Immature natural killer cell (primary cell): ENCODE measurements around the gene SETD3. TPM values are rescaled to one million over a fixed set of nuclear protein-coding genes. Genes with fewer than 3 reads are reported as not detected.

Experiments used
- DNase-seq, 3 donors: peaks; one replicate each; pipeline ENCODE4 v3.0.0; 2022; ENCODE audit warnings: mixed read lengths in 1 of 3
- H3K27ac Mint-ChIP-seq, 6 donors: one replicate each; pipeline ENCODE4 v1.8.0; 2020; ENCODE audit warnings: mixed read lengths in 6 of 6, mild to moderate bottlenecking in 5 of 6, inconsistent platforms in 4 of 6, moderate library complexity in 3 of 6
- H3K27me3 Mint-ChIP-seq, 3 donors: one replicate each; pipeline ENCODE4 v1.8.0; 2020 to 2021; ENCODE audit warnings: low read depth in 3 of 3, mild to moderate bottlenecking in 3 of 3, mixed read lengths in 3 of 3, moderate library complexity in 3 of 3, inconsistent platforms in 1 of 3
- H3K36me3 Mint-ChIP-seq, 3 donors: one replicate each; pipeline ENCODE4 v1.8.0; 2020; ENCODE audit warnings: mixed read lengths in 3 of 3, inconsistent platforms in 2 of 3, mild to moderate bottlenecking in 2 of 3
- H3K4me1 Mint-ChIP-seq, 2 donors: one replicate each; pipeline ENCODE4 v1.8.0; 2020; ENCODE audit warnings: inconsistent platforms in 2 of 2, mild to moderate bottlenecking in 2 of 2, mixed read lengths in 2 of 2, moderate library complexity in 1 of 2
- H3K4me3 Mint-ChIP-seq, 5 donors: one replicate each; pipeline ENCODE4 v1.8.0; 2020; ENCODE audit warnings: mild to moderate bottlenecking in 5 of 5, mixed read lengths in 5 of 5, inconsistent platforms in 3 of 5, moderate library complexity in 3 of 5
- H3K9me3 Mint-ChIP-seq, 6 donors: one replicate each; pipeline ENCODE4 v1.8.0; 2020; ENCODE audit warnings: mild to moderate bottlenecking in 6 of 6, mixed read lengths in 6 of 6, inconsistent platforms in 4 of 6, moderate library complexity in 3 of 6
- polyA plus RNA-seq, 3 donors: library from polyadenylated mRNA; unstranded; fragments of 300-500 nt; fragmentation: Illumina TruSeq; gene quantifications; one replicate each; pipeline ENCODE4 v1.2.3, GENCODE V29; 2021

Gene SETD3
- polyA plus RNA-seq: 100 to 1,000 TPM in 1 of 3 donors, 10 to 100 TPM in 2; 60.8 to 112 (median 66.5) TPM

DNA sequence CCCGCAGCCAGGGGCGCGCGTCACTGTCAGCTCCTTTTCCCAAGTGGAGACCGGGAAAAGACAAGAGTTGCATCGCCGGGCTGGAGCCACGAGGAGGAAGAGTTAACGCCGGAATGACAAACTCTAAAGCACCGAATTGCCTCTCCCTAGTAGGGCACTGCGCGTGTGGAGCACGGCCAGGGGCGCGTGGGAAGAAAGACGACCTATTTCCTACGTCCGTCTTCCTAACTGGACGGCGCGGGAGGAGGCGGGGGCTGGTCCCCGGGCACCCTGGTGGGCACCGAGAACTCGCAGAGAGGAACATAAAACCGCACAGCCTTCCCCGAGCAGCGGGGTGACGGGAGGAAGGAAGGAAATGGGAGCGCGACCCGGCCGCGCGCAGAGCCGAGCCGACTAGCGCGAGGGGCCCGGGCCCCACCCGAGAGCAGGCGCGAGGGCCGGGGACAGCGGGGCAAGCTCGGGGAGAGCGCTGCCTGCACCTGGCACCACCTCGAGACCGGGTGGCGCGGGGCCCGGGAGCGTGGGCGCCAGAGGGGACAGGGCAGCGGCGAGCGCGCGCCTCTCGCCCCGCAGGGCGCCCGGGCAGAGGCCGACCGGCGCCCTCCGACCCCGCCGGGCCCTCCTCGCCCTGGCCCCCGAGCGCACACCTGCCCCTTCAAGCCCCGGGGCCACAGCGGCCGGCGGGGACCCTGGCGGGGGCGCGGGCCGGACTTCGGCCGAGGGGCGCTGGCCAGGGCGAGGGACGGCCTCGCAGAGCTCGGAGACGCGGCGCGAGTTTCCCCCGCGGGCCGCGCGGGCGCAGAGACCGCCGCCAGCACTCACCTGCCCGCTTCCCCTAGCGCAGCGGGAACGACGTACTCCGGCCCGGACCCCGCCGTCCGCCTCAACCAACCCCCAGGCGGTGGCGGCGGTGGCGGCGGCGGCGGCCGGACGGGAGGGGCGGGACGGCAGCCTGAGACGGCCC, at the start of gene SETD3:
SETD3 (minus strand) TSS at position 954 of the 964 bp plus-strand sequence. CDS start 15,054 bp downstream, outside the sequence.
- Mint-ChIP-seq H3K4me3 (peak within 1 kb of the TSS; percentile 93 to 100 (median 99)), H3K27me3 (peaks cover 6 to 17% (median 9%) of the 10 kb centered on the region in 3 donors), H3K9me3 (no peaks in the 10 kb centered on the region), H3K4me1 (peaks cover 73 to 88% of the 10 kb centered on the region in 2 donors), H3K36me3 (no peaks in the 10 kb centered on the region), H3K27ac (peak within 1 kb of the TSS; percentile 96 to 98 (median 98))
- DNase-seq: peak in 2 of 3 donors; percentile 27 to 30

DNA sequence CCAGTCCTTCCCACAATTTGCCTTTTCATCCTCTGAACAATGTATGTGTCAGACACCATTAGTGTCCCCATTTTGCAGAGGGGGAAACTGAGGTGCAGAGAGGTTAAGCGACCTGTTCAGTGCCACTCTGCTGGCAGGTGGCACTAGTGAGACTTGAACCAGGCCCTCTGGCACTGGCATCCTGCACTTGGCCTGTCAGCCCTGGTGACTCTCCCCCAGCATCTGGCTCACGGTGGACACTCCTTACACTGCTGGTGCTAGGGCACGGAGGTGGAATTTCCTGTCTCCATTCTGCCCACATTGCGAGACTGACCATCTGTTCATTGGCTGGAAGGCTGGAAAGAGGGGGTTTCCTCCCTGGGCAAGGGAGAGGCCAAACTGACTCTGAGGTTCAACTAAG, 49.2 kb upstream of the SETD3 start:
- Mint-ChIP-seq H3K36me3 (no peaks in the 10 kb centered on the region), H3K4me1 (no peaks in the 10 kb centered on the region), H3K27ac (no peak overlapping the region), H3K9me3 (no peaks in the 10 kb centered on the region), H3K4me3 (no peak overlapping the region), H3K27me3 (no peaks in the 10 kb centered on the region)
- DNase-seq: no peak

DNA sequence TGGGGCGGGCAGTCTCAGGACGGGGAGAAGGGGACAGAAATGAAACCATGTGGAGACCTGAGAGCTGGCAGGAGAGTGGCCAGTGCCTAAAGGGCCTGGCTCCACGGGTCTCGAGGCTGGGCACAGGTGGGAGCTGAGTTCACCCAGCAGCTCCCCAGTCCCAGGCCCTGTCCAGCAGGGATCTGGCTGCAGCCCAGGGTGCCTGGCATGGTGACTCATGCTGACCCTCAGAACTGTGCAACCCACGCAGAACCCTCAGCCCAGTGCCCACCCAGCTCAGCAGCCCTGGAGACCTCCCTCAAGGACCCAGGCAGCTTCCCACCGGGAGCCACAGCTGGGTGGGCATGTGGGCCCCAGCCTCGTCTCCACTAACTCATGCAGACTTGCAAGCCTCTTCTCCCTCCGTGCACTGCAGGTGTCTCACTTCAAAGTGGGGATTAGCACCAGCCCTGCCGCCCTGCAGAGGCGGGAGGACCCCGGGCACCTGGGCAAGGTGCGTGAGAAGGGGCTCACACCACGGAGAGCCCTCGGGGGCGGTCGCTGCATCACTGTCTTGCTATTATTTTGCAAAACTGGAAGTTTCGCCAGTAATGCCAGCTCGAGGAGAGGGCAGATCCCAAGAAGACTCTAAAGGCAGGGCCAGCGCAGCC, 46.9 kb upstream of the SETD3 start:
- H3K4me1 Mint-ChIP-seq: no peaks in the 10 kb centered on the region
- H3K4me3 Mint-ChIP-seq: no peak overlapping the region
- no peak for DNase-seq
- peaks cover 0 to 2% (median 0%) of the 10 kb centered on the region in 3 donors for H3K27me3 Mint-ChIP-seq
- no peak overlapping the region for H3K27ac Mint-ChIP-seq
- H3K9me3 Mint-ChIP-seq: no peaks in the 10 kb centered on the region
- H3K36me3 Mint-ChIP-seq: no peaks in the 10 kb centered on the region

DNA sequence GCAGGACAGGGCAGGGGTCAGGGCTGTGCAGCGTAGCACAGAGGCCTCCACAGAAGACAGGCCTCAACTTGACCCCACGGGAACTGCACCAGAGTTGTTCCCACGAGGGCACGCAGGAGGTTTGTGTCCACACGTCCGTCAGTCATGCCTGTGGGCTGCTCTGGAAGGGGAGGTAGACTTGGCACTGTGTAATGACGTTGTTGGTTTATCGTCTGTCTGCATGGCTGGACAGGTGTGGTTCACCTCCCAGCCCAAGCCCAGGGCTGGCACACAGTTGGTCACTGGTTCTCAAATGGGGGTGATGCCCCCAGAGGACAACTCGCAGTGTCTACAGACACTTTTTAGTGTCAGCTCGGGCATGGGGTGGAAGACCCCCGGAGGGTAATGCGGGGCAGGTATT, 46.4 kb upstream of the SETD3 start:
- Mint-ChIP-seq H3K4me3 (no peak overlapping the region), H3K4me1 (no peaks in the 10 kb centered on the region), H3K27me3 (peaks cover 0 to 2% (median 0%) of the 10 kb centered on the region in 3 donors), H3K9me3 (no peaks in the 10 kb centered on the region), H3K36me3 (no peaks in the 10 kb centered on the region), H3K27ac (no peak overlapping the region)
- no peak for DNase-seq

DNA sequence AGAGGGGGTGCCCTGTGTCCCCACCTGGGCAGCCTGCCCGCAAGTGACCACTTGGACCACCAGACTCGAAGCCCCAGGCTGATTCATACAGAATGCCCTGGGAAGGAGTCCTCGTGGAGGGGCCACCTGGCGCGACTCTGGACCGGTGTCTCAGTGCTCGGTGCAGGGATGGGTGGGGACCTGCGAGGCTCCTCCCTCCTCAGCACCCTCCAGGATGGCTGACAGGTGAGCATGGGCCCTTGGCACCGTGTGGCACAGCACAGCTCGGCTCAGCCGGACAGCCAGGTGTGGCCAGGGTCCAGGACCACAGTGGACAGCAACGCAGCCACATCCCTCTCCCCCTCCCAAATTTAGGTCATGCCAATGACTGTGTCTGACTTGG, 45.0 kb upstream of the SETD3 start:
- DNase-seq: no peak
- H3K4me3 Mint-ChIP-seq: no peak overlapping the region
- H3K27me3 Mint-ChIP-seq: peaks cover 0 to 3% (median 0%) of the 10 kb centered on the region in 3 donors
- no peaks in the 10 kb centered on the region for H3K9me3 Mint-ChIP-seq
- no peak overlapping the region for H3K27ac Mint-ChIP-seq
- H3K36me3 Mint-ChIP-seq: no peaks in the 10 kb centered on the region
- H3K4me1 Mint-ChIP-seq: no peaks in the 10 kb centered on the region

DNA sequence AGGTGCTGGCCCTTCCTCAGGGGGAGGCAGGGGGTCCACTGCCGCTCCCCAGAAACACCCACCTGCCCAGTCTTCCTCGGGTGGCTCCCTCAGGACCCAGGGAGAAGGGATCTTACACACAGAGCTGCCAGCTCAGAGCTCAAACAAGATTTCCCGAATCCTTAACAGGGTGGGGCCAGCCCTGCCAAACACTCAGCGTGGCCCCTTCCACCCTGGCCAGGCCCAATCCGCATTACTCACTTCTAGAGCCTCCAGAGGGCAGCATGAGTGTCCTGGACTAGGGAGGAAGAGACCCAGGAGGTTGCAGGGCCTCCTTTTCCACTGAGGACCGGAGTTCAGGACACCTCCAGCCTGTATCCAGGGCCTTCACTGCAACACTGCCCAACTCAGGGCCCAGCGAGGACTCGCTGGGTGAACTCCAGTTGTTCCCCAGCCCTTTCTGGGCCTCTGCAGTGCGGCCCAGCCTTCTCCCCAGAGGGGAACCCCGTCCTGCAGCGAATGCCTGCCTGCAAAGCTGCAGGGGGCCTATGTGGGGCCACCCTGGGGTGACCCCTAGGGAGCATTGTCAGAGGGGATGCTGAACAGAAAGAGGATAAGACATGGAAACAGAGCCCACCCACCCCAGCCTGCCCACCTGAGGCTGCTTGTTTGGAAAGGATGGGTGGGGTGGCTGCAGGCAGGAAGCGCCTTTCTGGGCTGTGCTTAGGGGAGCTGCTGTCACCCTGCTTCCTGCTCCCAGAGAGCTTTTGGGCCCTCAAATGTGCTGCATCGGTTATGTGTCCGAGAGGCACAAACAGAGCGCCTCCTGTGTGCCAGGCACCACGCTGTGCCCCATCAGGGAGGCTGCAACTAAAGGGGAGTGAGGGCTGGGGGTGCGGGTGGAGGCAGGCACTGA, 44.4 kb upstream of the SETD3 start:
- H3K4me3 Mint-ChIP-seq: no peak overlapping the region
- H3K9me3 Mint-ChIP-seq: no peaks in the 10 kb centered on the region
- H3K27me3 Mint-ChIP-seq: peaks cover 0 to 3% (median 0%) of the 10 kb centered on the region in 3 donors
- no peak for DNase-seq
- H3K36me3 Mint-ChIP-seq: no peaks in the 10 kb centered on the region
- H3K27ac Mint-ChIP-seq: no peak overlapping the region
- H3K4me1 Mint-ChIP-seq: no peaks in the 10 kb centered on the region

DNA sequence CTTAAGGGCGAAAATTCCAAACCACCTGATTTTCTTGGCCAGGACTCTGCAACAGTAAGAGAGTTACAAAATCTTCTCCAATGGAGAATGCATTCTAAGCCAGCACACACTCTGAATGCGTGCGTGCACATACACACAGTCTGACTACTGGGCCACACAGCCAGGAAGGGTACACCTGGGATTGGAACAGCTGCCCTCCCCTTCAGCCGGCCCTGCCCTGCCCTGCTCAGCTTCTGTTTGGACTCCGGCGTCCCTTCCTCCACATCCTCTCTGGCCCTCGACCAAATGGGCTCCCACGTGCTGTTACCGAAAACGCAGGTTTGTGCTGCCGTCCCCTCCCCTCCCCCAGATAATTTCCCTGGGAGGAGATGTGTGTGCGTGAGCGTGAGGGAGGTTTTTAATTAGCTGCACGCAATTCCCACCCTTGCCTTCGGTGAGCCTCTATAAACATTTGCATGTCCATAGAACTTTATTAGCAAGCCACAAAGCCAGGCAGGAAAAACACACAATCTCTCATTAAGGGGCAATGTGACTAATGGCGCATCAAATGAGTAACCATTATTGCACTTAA, 43.5 kb upstream of the SETD3 start:
- Mint-ChIP-seq H3K4me3 (no peak overlapping the region), H3K9me3 (no peaks in the 10 kb centered on the region), H3K36me3 (no peaks in the 10 kb centered on the region), H3K4me1 (no peaks in the 10 kb centered on the region), H3K27me3 (peaks cover 0 to 3% (median 3%) of the 10 kb centered on the region in 3 donors), H3K27ac (no peak overlapping the region)
- no peak for DNase-seq

DNA sequence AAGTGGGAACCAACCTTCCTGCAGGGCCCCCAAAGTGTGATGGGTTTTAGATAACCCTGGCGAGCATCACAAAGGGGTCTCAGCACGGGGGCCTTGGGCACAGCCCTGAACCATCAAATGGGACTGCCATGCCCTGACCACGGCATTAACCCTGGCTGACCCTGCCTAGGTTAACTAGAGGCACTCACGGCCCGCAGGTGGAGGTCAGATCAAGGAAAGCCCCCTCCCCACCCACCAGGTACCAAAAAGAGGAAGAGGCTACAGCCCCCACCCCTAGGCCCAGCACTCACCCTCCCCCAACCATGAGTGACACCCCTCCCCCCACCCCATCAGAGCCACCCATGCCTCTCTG, 43.0 kb upstream of the SETD3 start:
- no peak overlapping the region for H3K4me3 Mint-ChIP-seq
- no peaks in the 10 kb centered on the region for H3K36me3 Mint-ChIP-seq
- H3K4me1 Mint-ChIP-seq: no peaks in the 10 kb centered on the region
- no peak for DNase-seq
- no peak overlapping the region for H3K27ac Mint-ChIP-seq
- H3K9me3 Mint-ChIP-seq: no peaks in the 10 kb centered on the region
- peaks cover 0 to 3% (median 3%) of the 10 kb centered on the region in 3 donors for H3K27me3 Mint-ChIP-seq

DNA sequence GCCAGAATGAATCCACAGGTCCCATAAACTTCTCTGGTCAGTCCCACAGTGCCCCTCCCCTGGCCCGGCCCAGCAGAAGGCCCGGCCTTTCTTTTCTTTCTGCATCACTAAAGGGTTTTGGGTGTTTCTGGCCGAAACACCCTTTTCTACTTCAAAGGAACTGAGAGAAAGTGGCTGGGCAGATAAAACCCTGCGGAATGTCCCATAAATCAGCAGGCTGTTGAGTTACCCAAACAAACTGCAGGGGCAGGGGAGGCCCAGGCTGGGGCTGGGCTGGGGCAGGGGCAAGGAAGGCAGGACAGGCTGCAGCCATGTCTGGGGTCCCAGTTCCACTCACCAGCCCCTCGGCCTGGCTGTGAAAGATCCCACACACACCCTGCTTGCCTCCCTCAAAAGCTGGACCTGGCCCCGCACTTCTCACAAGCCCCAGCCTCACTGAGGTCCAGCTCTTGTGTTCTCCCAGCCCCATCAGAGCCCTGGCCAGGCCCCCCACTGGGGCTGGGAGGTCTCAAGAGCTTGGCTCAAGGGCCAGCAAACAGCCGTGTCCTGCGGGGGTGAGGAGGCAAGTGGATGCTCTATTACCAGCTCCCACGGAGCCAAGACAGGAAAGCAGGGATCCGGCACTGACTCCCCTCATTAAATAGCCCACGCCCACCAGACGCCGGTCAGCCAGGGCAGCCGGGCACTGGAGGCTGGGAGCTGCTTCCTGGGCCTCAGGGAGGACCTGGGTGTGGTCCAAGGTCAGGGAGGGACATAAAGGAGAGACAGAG, 42.5 kb upstream of the SETD3 start:
- no peaks in the 10 kb centered on the region for H3K4me1 Mint-ChIP-seq
- H3K36me3 Mint-ChIP-seq: no peaks in the 10 kb centered on the region
- H3K4me3 Mint-ChIP-seq: no peak overlapping the region
- peaks cover 0 to 3% (median 3%) of the 10 kb centered on the region in 3 donors for H3K27me3 Mint-ChIP-seq
- DNase-seq: no peak
- H3K9me3 Mint-ChIP-seq: no peaks in the 10 kb centered on the region
- no peak overlapping the region for H3K27ac Mint-ChIP-seq

DNA sequence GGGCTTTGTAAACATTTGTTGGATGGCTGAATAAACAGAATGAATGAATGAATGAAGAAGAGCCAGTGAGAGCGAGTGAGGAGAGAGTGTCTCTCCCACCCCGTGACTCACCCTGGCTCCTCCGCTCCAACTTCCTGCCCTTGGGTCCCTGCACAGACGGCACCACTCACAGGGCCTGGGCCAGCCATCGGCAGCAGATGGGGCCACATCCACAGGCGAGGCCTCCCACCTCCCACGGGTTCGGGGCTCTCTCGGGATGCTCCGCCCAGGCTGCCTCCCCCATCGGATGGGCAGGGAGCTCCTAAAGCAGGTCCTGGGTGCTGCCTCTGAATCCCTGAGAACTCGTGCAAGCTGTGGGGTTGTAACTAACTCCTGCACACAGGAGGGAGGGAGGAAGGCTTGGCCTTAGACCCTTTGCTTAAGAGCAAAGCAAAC, 41.8 kb upstream of the SETD3 start:
- no peak for DNase-seq
- Mint-ChIP-seq H3K27ac (no peak overlapping the region), H3K36me3 (no peaks in the 10 kb centered on the region), H3K9me3 (no peaks in the 10 kb centered on the region), H3K4me1 (no peaks in the 10 kb centered on the region), H3K27me3 (peaks cover 0 to 3% (median 3%) of the 10 kb centered on the region in 3 donors), H3K4me3 (no peak overlapping the region)

DNA sequence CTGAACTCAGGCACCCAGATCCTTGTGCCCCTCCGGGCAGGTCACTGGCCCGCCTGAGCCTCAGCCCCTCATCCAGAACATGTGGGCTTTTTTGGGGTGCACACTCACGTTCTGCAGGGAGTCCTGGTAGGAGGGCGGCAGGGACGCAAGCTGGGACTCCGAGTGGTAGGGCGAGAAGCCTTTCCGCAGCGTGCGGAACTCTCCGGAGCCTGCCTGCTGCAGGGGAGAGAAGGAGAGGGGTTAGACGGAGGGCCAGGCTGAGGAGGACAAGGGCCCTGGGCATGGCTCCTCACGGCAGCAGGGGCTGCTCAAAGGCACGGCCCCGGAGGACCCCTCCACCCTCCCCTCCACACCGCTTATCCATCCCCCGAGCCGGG, 41.4 kb upstream of the SETD3 start:
- H3K4me1 Mint-ChIP-seq: no peaks in the 10 kb centered on the region
- no peak overlapping the region for H3K4me3 Mint-ChIP-seq
- no peaks in the 10 kb centered on the region for H3K36me3 Mint-ChIP-seq
- peaks cover 0 to 3% (median 3%) of the 10 kb centered on the region in 3 donors for H3K27me3 Mint-ChIP-seq
- no peak for DNase-seq
- H3K9me3 Mint-ChIP-seq: no peaks in the 10 kb centered on the region
- H3K27ac Mint-ChIP-seq: no peak overlapping the region

DNA sequence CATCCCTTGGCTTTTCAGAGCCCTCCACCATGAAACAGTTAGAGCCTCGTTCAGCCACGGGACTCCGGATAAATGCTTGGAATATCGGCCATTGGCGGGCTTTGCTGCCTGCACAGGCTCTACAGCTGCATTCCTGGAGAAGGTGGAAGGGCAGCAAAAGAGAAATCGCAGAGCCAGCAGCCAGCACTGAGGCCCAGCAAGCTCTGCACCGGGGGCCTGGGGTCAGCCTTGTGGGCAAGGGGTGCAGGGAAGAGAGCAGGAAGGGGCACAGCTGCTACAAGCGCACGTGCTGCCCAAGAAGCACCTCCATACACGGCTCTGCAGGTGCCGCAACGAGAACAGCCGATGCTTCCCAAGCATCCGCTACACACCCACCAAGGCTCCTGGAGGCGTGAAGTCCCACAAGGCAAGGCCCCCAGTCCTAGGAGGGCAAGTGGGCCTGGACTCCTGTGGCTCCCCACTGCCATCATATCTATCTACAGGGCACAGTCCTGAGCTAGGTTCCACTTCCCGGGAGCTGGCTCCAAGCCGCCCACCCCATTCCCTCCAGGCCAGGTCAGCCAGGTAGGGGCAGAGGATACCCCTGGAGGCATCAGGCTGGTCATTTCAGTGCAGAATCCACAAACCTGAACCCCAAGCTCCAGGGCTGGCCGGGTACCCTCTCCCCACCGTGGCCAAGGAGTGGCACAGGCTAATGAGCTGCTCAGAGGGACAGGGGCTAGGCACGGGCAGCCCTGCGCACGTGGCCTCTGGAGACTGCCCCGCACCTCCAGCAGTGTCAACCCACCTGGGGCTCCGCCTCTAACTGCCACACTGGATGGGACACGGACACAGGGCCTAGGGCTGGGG, 40.7 kb upstream of the SETD3 start:
- Mint-ChIP-seq H3K4me1 (no peaks in the 10 kb centered on the region), H3K9me3 (no peaks in the 10 kb centered on the region), H3K4me3 (no peak overlapping the region), H3K27ac (no peak overlapping the region), H3K36me3 (no peaks in the 10 kb centered on the region), H3K27me3 (peaks cover 0 to 3% (median 3%) of the 10 kb centered on the region in 3 donors)
- no peak for DNase-seq
